Trophoblast cell (in vitro differentiated cells and primary cell): Measurements from ENCODE around the gene AGPS.
"Not testable (repeated sequence)": the region's sequence is repeated elsewhere in the genome, so short reads cannot be mapped to it uniquely, and the experiment has no call there.

Experiments used
- DNase-seq, 2 donors: peaks; one replicate each; pipeline ENCODE4 v3.0.0-alpha.2; 2016
- H2AFZ ChIP-seq: 2 replicates; pipeline ENCODE4 v1.6.1; 2013; ENCODE audit warnings: low read length, moderate library complexity, mild to moderate bottlenecking; ENCODE audit not compliant: insufficient read depth, poor library complexity
- H2AK5ac ChIP-seq: 2 replicates; pipeline ENCODE4 v1.6.1; 2013; ENCODE audit warnings: mild to moderate bottlenecking, low read length
- H2BK120ac ChIP-seq: 2 replicates; pipeline ENCODE4 v1.6.1; 2013; ENCODE audit warnings: low read length, mild to moderate bottlenecking, moderate library complexity; ENCODE audit not compliant: insufficient read depth, poor library complexity
- H2BK12ac ChIP-seq: 2 replicates; pipeline ENCODE4 v1.6.1; 2013; ENCODE audit warnings: mild to moderate bottlenecking, low read length, moderate library complexity
- H2BK5ac ChIP-seq: 2 replicates; pipeline ENCODE4 v1.6.1; 2013; ENCODE audit warnings: low read length, low read depth, moderate library complexity, mild to moderate bottlenecking; ENCODE audit not compliant: poor library complexity
- H3K14ac ChIP-seq: 2 replicates; pipeline ENCODE4 v1.6.1; 2013; ENCODE audit warnings: mild to moderate bottlenecking, low read length
- H3K18ac ChIP-seq: 2 replicates; pipeline ENCODE4 v1.6.1; 2013; ENCODE audit warnings: mild to moderate bottlenecking, low read length
- H3K23ac ChIP-seq: 2 replicates; pipeline ENCODE4 v1.6.1; 2013; ENCODE audit warnings: low read length
- H3K27ac ChIP-seq: 2 replicates; pipeline ENCODE4 v1.5.1; 2013; ENCODE audit warnings: low read depth, mild to moderate bottlenecking, inconsistent platforms, low read length, moderate library complexity
- H3K27me3 ChIP-seq: 2 replicates; pipeline ENCODE4 v1.6.1; 2013; ENCODE audit warnings: inconsistent platforms, mild to moderate bottlenecking, low read length, moderate library complexity; ENCODE audit not compliant: insufficient read depth
- H3K36me3 ChIP-seq, 2 experiments: 1 replicate in 1 of 2; 2 replicates in 1 of 2; pipeline ENCODE4 v1.6.1; 2013; ENCODE audit warnings: low read length in 2 of 2, mild to moderate bottlenecking in 2 of 2, moderate library complexity in 1 of 2; ENCODE audit not compliant: insufficient read depth in 2 of 2, control insufficient read depth in 1 of 2
- H3K4ac ChIP-seq: 2 replicates; pipeline ENCODE4 v1.6.1; 2013; ENCODE audit warnings: low read depth, mild to moderate bottlenecking, low read length, moderate library complexity
- H3K4me1 ChIP-seq, 2 experiments: 1 replicate in 1 of 2; 2 replicates in 1 of 2; pipeline ENCODE4 v1.6.1; 2013; ENCODE audit warnings: low read length in 2 of 2, mild to moderate bottlenecking in 2 of 2, moderate library complexity in 1 of 2; ENCODE audit not compliant: insufficient read depth in 2 of 2, control insufficient read depth in 1 of 2
- H3K4me2 ChIP-seq: 2 replicates; pipeline ENCODE4 v1.6.1; 2013; ENCODE audit warnings: inconsistent platforms, mild to moderate bottlenecking, low read length, moderate library complexity
- H3K4me3 ChIP-seq: 2 replicates; pipeline ENCODE4 v1.5.1; 2013; ENCODE audit warnings: mild to moderate bottlenecking, low read depth, low read length, inconsistent platforms
- H3K79me1 ChIP-seq: one replicate; pipeline ENCODE4 v1.6.1; 2013; ENCODE audit warnings: low read length
- H3K79me2 ChIP-seq: 2 replicates; pipeline ENCODE4 v1.6.1; 2013; ENCODE audit warnings: low read length, mild to moderate bottlenecking; ENCODE audit not compliant: control insufficient read depth, insufficient read depth, poor library complexity
- H3K9ac ChIP-seq: 2 replicates; pipeline ENCODE4 v1.6.1; 2013; ENCODE audit warnings: mild to moderate bottlenecking, low read length
- H3K9me3 ChIP-seq: 2 replicates; pipeline ENCODE4 v1.6.1; 2013; ENCODE audit warnings: low read depth, mild to moderate bottlenecking, control low read depth, inconsistent platforms, low read length; ENCODE audit not compliant: insufficient read depth
- H4K12ac ChIP-seq: 2 replicates; pipeline ENCODE4 v1.6.1; 2013; ENCODE audit warnings: low read depth, mild to moderate bottlenecking, low read length, moderate library complexity
- H4K8ac ChIP-seq: 2 replicates; pipeline ENCODE4 v1.6.1; 2013; ENCODE audit warnings: low read depth, mild to moderate bottlenecking, low read length, moderate library complexity
- H4K91ac ChIP-seq: one replicate; pipeline ENCODE4 v1.6.1; 2013; ENCODE audit warnings: low read depth, mild to moderate bottlenecking, low read length, moderate library complexity
- WGBS: extraction: QIAGEN DNeasy Blood & Tissue Kit; methylation state at CpG from one replicate; pipeline ENCODE4 v1.1.7; 2013; ENCODE audit warnings: missing lambda C conversion rate; ENCODE audit not compliant: insufficient read length, insufficient coverage; ENCODE audit errors: extremely low coverage; 5-methylcytosine and 5-hydroxymethylcytosine counted together

Gene AGPS

GRCh38 chr2:177406182-177406581, 13.6 kb downstream of the AGPS start:
- Histone ChIP-seq H3K4ac (peak overlapping the region; percentile 14), H3K79me2 (peaks cover 6% of the 10 kb centered on the region), H3K14ac (no peak overlapping the region), H4K12ac (no peak overlapping the region), H3K27ac (no peak overlapping the region), H3K79me1 (no peaks in the 10 kb centered on the region), H3K27me3 (no peaks in the 10 kb centered on the region), H4K91ac (no peak overlapping the region), H3K9ac (no peak overlapping the region), H4K8ac (no peak overlapping the region), H3K18ac (no peak overlapping the region), H3K4me1 (no peaks in the 10 kb centered on the region), H3K36me3 (peaks cover 0 to 5% of the 10 kb centered on the region in 2 experiments), H2AK5ac (no peak overlapping the region), H3K9me3 (no peaks in the 10 kb centered on the region), H3K4me2 (no peak overlapping the region), H2BK120ac (no peak overlapping the region), H3K23ac (no peak overlapping the region), H3K4me3 (no peak overlapping the region), H2BK12ac (no peak overlapping the region), H2BK5ac (no peak overlapping the region), H2AFZ (no peak overlapping the region)
- no CpG with 5 or more reads among the region's 1 CpG for WGBS
- no peak for DNase-seq

- DNase-seq = no peak
- WGBS = no CpG with 5 or more reads among the region's 2 CpGs
- H3K18ac ChIP-seq = no peak overlapping the region
Measured at GRCh38 chr2:177407031-177407430, 14.5 kb downstream of the AGPS start.

GRCh38 chr2:177410629-177411028, 18.1 kb downstream of the AGPS start:
- H3K4me3 ChIP-seq, H3K18ac ChIP-seq, H3K23ac ChIP-seq, H2BK12ac ChIP-seq, H2AK5ac ChIP-seq, H3K79me1 ChIP-seq, H4K91ac ChIP-seq, H3K36me3 ChIP-seq, H4K12ac ChIP-seq, DNase-seq, H2BK5ac ChIP-seq, H3K4me2 ChIP-seq, H3K14ac ChIP-seq, H3K27ac ChIP-seq, H3K9ac ChIP-seq, H3K79me2 ChIP-seq, H2BK120ac ChIP-seq, H3K4me1 ChIP-seq, H2AFZ ChIP-seq, H3K9me3 ChIP-seq, H3K4ac ChIP-seq, H3K27me3 ChIP-seq, H4K8ac ChIP-seq: not testable (repeated sequence)
- no CpG with 5 or more reads among the region's 8 CpGs for WGBS

More at GRCh38 chr2:177407031-177407430, 14.5 kb downstream of the AGPS start:
- Histone ChIP-seq H2BK5ac (no peak overlapping the region), H3K27ac (no peak overlapping the region), H4K91ac (no peak overlapping the region), H2BK120ac (no peak overlapping the region), H3K9ac (no peak overlapping the region), H3K4me3 (no peak overlapping the region), H4K12ac (no peak overlapping the region), H2AFZ (no peak overlapping the region), H3K36me3 (peaks cover 0 to 5% of the 10 kb centered on the region in 2 experiments), H3K4me2 (no peak overlapping the region), H3K79me1 (no peaks in the 10 kb centered on the region), H4K8ac (no peak overlapping the region), H3K4me1 (no peaks in the 10 kb centered on the region), H3K14ac (no peak overlapping the region), H3K79me2 (peaks cover 6% of the 10 kb centered on the region), H3K9me3 (no peaks in the 10 kb centered on the region), H3K4ac (peak overlapping the region; percentile 47), H3K23ac (no peak overlapping the region), H2BK12ac (no peak overlapping the region), H3K27me3 (no peaks in the 10 kb centered on the region), H2AK5ac (no peak overlapping the region)

GRCh38 chr2:177413703-177414102, 21.1 kb downstream of the AGPS start:
- Histone ChIP-seq H4K12ac (no peak overlapping the region), H3K18ac (no peak overlapping the region), H3K14ac (no peak overlapping the region), H3K9ac (no peak overlapping the region), H3K27me3 (no peaks in the 10 kb centered on the region), H3K27ac (no peak overlapping the region), H3K79me1 (no peaks in the 10 kb centered on the region), H3K36me3 (peaks cover 0 to 5% of the 10 kb centered on the region in 2 experiments), H4K91ac (no peak overlapping the region), H4K8ac (no peak overlapping the region), H2AFZ (no peak overlapping the region), H3K9me3 (no peaks in the 10 kb centered on the region), H2BK120ac (no peak overlapping the region), H3K4me2 (no peak overlapping the region), H3K79me2 (peaks cover 3% of the 10 kb centered on the region), H2BK5ac (no peak overlapping the region), H3K23ac (no peak overlapping the region), H3K4me1 (no peaks in the 10 kb centered on the region), H3K4me3 (no peak overlapping the region), H2AK5ac (no peak overlapping the region), H3K4ac (no peak overlapping the region), H2BK12ac (no peak overlapping the region)
- no peak for DNase-seq
- WGBS = no CpG with 5 or more reads among the region's 3 CpGs
